Esophagus (tissue), 2 donors: ENCODE measurements around the gene TCF25. TPM values are rescaled to one million over a fixed set of nuclear protein-coding genes. Genes with fewer than 3 reads are reported as not detected.

Experiments used
- H3K27ac ChIP-seq, 2 donors: one replicate each; pipeline ENCODE4 v1.5.1; 2013; ENCODE audit warnings: low read depth in 2 of 2, mild to moderate bottlenecking in 2 of 2, inconsistent platforms in 1 of 2, low read length in 1 of 2, moderate library complexity in 1 of 2
- H3K27me3 ChIP-seq, 2 donors: one replicate each; pipeline ENCODE4 v1.6.1; 2013; ENCODE audit warnings: low read length in 2 of 2, control low read depth in 1 of 2, mild to moderate bottlenecking in 1 of 2; ENCODE audit not compliant: insufficient read depth in 2 of 2, control insufficient read depth in 1 of 2
- H3K36me3 ChIP-seq, 2 donors: one replicate each; pipeline ENCODE4 v1.6.1; 2013; ENCODE audit warnings: low read length in 1 of 2; ENCODE audit not compliant: control insufficient read depth in 2 of 2, insufficient read depth in 2 of 2
- H3K4me1 ChIP-seq, 2 donors: one replicate each; pipeline ENCODE4 v1.6.1; 2013; ENCODE audit warnings: low read length in 1 of 2; ENCODE audit not compliant: control insufficient read depth in 2 of 2, insufficient read depth in 2 of 2
- H3K4me3 ChIP-seq, 2 donors: one replicate each; pipeline ENCODE4 v1.5.1; 2013; ENCODE audit warnings: low read length in 2 of 2, mild to moderate bottlenecking in 2 of 2, low read depth in 1 of 2, moderate library complexity in 1 of 2
- H3K9me3 ChIP-seq, 2 donors: one replicate each; pipeline ENCODE4 v1.6.1; 2013; ENCODE audit warnings: mild to moderate bottlenecking in 2 of 2, low read depth in 1 of 2, low read length in 1 of 2, moderate library complexity in 1 of 2; ENCODE audit not compliant: control insufficient read depth in 2 of 2, insufficient read depth in 1 of 2
- WGBS, 2 donors: extraction: QIAGEN DNeasy Blood & Tissue Kit; methylation state at CpG; one replicate each; pipeline ENCODE4 v1.1.7; 2013; 5-methylcytosine and 5-hydroxymethylcytosine counted together
- polyA plus RNA-seq, 2 donors: library from polyadenylated mRNA; stranded (reverse); fragments of 200-250 nt; gene quantifications; one replicate each; pipeline ENCODE4 v1.2.3, GENCODE V29; 2013
- donor health status: healthy with polysubstance abuse.
- donor health status: Bipolar disorder and iron deficiency.

Gene TCF25
- polyA plus RNA-seq, 2 donors = 76.3 to 83.2 TPM

DNA sequence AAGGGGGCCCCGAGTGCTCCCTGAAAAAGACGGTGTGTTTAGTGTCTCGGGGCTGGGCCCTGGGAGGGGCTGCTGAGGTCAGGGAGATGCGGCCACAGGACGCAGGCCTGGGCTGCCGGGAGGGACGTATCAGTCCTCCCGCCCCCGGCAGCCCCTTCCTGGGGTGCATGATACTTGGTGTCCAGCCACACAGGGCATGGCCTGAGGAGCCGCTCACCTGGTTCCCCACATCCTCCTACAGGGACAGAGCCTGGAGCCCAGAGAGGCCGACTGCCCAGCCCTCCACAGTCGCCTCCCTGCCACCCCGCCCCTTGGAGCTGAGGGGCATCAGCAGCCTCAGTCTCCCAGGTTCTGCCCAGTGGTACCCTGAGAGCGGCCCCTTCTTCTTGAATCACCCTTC lies 63.1 kb downstream of the TCF25 start:
- 93% methylated on average over 14 of the region's 14 CpGs for WGBS, 2 donors
- Histone ChIP-seq H3K4me3 (no peak overlapping the region), H3K4me1 (peaks cover 0 to 3% of the 10 kb centered on the region in 2 donors), H3K27me3 (no peaks in the 10 kb centered on the region), H3K27ac (no peak overlapping the region), H3K9me3 (no peaks in the 10 kb centered on the region), H3K36me3 (no peaks in the 10 kb centered on the region)

GRCh38 chr16:89936981-89937380 lies 63.6 kb downstream of the TCF25 start:
- H3K27ac ChIP-seq = no peak overlapping the region
- no peak overlapping the region for H3K4me3 ChIP-seq
- H3K9me3 ChIP-seq = no peaks in the 10 kb centered on the region
- peaks cover 0 to 3% of the 10 kb centered on the region in 2 donors for H3K4me1 ChIP-seq
- 93 to 94% methylated on average over 20 of the region's 20 CpGs for WGBS, 2 donors
- no peaks in the 10 kb centered on the region for H3K36me3 ChIP-seq
- no peaks in the 10 kb centered on the region for H3K27me3 ChIP-seq

- Histone ChIP-seq H3K9me3 (no peaks in the 10 kb centered on the region), H3K27ac (no peak overlapping the region), H3K4me3 (no peak overlapping the region), H3K27me3 (no peaks in the 10 kb centered on the region), H3K4me1 (peaks cover 0 to 3% of the 10 kb centered on the region in 2 donors), H3K36me3 (no peaks in the 10 kb centered on the region)
- 75 to 76% methylated on average over 21 of the region's 21 CpGs for WGBS, 2 donors
Observed at GRCh38 chr16:89938175-89938885, 64.9 kb downstream of the TCF25 start.

- peaks cover 5 to 12% of the 10 kb centered on the region in 2 donors for H3K4me1 ChIP-seq
- 74 to 76% methylated on average over 5 of the region's 5 CpGs for WGBS, 2 donors
- H3K27ac ChIP-seq = no peak overlapping the region
- no peak overlapping the region for H3K4me3 ChIP-seq
- H3K27me3 ChIP-seq = no peaks in the 10 kb centered on the region
- H3K36me3 ChIP-seq = no peaks in the 10 kb centered on the region
- H3K9me3 ChIP-seq = no peaks in the 10 kb centered on the region
Observed at GRCh38 chr16:89944773-89945172, 71.4 kb downstream of the TCF25 start.

- Histone ChIP-seq H3K27ac (no peak overlapping the region), H3K27me3 (no peaks in the 10 kb centered on the region), H3K36me3 (no peaks in the 10 kb centered on the region), H3K9me3 (no peaks in the 10 kb centered on the region), H3K4me3 (no peak overlapping the region), H3K4me1 (peaks cover 5 to 15% of the 10 kb centered on the region in 2 donors)
- 46 to 49% methylated on average over 7 of the region's 7 CpGs for WGBS, 2 donors
Observed at GRCh38 chr16:89945654-89946053, 72.3 kb downstream of the TCF25 start.

GRCh38 chr16:89946515-89946914 lies 73.1 kb downstream of the TCF25 start:
- Histone ChIP-seq H3K36me3 (no peaks in the 10 kb centered on the region), H3K27me3 (no peaks in the 10 kb centered on the region)
- WGBS, 2 donors = 58 to 67% methylated on average over 5 of the region's 5 CpGs

DNA sequence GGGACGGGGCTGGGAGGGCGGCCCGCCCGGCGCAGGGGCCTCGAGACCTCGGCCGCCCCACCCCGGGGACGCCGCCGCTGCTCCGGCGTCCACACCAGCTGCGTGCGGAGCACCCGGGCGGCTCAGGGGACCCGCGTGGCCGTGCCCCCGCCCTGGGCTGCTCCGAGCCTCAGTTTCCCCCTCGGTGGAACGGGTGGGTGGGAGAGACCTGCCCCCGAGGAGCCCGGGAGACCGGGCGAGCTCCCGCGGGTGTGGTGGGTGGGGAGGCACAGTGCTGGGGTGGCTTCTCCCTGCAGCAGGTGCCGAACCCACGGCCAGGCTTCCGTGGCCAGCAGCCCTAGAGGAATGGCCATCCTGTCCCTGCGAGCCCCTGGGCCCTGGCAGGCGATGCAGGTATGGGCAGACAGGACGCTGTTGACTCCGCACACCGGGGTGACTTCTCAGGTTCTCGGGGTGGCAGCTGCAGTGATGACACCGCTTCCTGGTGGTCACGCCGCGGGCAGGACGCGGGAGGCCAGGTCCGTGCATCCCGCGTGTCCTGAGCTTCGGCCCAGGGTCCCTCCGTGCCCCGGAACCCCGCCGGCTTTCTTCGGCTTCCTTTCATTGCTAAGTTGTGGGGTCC lies 75.8 kb downstream of the TCF25 start:
- WGBS, 2 donors = 19 to 32% methylated on average over 36 to 55 of the region's 55 CpGs
- Histone ChIP-seq H3K4me1 (peaks cover 5 to 21% of the 10 kb centered on the region in 2 donors), H3K27me3 (no peaks in the 10 kb centered on the region), H3K27ac (no peak overlapping the region), H3K4me3 (peak overlapping the region; percentile 65 to 75), H3K36me3 (peaks cover 0 to under 1% of the 10 kb centered on the region in 2 donors), H3K9me3 (no peaks in the 10 kb centered on the region)

More at GRCh38 chr16:89946515-89946914, 73.1 kb downstream of the TCF25 start:
- Histone ChIP-seq H3K27ac (no peak overlapping the region), H3K4me1 (peaks cover 5 to 15% of the 10 kb centered on the region in 2 donors), H3K4me3 (no peak overlapping the region), H3K9me3 (no peaks in the 10 kb centered on the region)

- WGBS, 2 donors = 84 to 88% methylated on average over 12 of the region's 12 CpGs
- peaks cover 0 to 4% of the 10 kb centered on the region in 2 donors for H3K36me3 ChIP-seq
Observed at GRCh38 chr16:89949756-89950155, 76.4 kb downstream of the TCF25 start.

GRCh38 chr16:89951509-89951908 lies 78.1 kb downstream of the TCF25 start:
- H3K27ac ChIP-seq = no peak overlapping the region
- no peaks in the 10 kb centered on the region for H3K9me3 ChIP-seq
- H3K27me3 ChIP-seq = no peaks in the 10 kb centered on the region
- 92 to 95% methylated on average over 5 of the region's 5 CpGs for WGBS, 2 donors
- peaks cover 5 to 21% of the 10 kb centered on the region in 2 donors for H3K4me1 ChIP-seq
- H3K4me3 ChIP-seq = no peak overlapping the region
- peaks cover 0 to 4% of the 10 kb centered on the region in 2 donors for H3K36me3 ChIP-seq

More at GRCh38 chr16:89949756-89950155, 76.4 kb downstream of the TCF25 start:
- Histone ChIP-seq H3K4me3 (peak overlapping the region; percentile 65 to 75), H3K4me1 (peaks cover 5 to 21% of the 10 kb centered on the region in 2 donors), H3K9me3 (no peaks in the 10 kb centered on the region), H3K27me3 (no peaks in the 10 kb centered on the region), H3K27ac (no peak overlapping the region)
